Activated CD4-positive, alpha-beta T cell treated with anti-CD3 and anti-CD28 coated beads for 24 hours (primary cell): ENCODE data around the gene DYNC2I2.

Experiments used
- DNase-seq, 2 donors: peaks; one replicate each; pipeline ENCODE4 v3.0.0-alpha.2; 2020; ENCODE audit warnings: low read depth in 2 of 2

Gene DYNC2I2

DNA sequence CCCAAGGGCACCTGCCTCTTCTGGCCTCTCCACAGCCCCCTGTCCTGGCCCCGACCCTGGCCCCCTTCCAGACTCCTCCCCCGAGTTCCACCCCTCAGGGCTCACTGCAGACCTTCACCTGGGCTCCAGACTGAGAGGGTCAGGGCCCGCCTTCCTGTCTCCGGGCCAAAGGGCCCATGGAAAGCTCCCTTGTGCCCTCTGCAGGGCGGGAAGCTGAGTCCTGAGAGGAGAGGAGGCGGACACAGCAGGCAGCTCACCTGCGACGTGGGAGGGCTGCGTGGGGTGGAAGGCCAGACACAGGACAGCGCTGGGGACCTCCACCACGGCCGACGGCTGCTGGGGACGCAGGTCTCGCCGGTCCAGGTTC lies 20.6 kb downstream of the DYNC2I2 start:
- DNase-seq = no peak

DNA sequence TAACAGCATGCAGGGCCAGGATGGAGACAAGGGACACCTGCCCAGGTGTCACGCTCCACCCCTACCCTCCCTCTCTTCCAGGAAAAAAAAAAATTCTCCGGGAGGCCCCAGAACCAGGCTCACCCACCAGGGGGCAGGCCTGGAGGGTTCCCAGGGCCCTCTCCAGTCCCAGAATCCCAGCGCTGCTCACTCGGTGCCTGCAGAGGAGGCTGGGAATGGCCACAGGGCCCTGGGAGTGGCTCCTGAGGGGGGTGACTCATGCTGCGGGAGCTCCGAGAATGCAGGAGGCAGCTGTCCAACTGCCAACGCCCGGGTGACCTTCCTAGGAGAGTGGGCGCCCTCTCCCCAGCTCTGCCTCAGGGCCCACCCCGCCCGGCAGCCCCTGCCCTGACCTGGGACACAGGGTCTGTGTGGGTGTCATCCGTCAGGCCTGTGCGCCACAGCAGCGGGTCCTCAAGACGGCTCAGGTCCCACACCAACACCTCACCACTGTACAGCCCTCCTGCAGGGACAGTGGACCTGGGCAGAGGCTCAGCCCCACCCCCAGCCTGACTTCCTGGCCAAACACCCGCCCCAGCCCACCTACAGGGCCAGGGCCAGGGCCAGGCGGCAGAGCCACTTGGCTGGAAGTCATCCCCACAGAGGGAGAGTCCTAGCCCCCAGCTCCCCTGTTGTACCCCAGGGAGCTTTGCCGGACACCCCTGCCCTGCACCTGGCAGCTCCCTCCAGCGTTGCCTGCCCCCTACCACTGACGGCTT lies 21.2 kb downstream of the DYNC2I2 start:
- DNase-seq = no peak

DNA sequence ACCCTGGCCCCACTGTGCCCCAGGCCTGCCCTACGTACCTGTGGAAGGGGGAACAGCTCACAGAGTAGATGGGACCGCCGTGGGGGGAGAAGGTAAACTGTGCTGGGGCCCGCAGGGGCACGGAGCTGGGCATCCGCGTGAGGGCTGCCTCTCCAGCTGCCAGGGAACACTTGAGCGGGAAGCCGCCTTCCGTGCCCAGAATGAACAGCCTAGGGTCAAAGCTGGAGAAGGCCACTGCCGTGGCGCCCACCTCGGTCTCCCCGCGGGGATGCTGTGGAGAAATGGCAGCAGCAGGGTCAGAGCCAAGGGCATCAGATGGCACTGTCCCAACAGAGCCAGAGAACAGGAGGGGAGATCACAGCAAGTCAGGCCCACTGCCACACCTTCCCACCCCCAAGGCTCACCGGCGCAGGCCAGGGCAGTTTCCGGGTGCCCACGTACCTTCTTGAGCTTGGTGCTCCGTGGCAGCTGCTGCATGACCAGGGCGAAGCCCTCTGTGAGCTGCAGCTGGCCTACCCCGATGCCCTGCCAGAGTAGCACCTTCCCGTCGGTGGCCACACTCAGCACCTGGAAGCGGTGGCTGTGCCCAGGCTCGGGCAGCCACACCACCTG lies 21.9 kb downstream of the DYNC2I2 start:
- no peak for DNase-seq

DNA sequence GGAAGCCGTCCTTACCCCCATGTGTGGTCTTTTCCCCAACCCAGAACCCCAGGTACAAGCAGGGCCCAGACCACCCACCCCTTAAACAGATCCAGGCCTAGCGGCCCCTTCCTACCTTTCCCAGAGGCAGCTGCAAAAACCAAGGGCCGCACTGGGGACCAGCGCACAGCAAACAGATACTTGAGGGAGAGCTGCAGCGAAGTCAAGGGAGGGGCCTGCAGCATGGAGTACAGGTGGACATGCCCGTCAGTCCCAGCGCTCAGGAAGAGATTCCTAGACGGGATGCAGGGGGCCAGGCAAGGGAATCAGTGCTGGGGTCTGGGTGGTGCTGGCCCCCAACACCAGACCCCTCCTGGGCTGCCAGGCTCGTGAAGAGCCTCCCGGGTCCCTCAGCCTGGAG lies 22.5 kb downstream of the DYNC2I2 start:
- DNase-seq = no peak

DNA sequence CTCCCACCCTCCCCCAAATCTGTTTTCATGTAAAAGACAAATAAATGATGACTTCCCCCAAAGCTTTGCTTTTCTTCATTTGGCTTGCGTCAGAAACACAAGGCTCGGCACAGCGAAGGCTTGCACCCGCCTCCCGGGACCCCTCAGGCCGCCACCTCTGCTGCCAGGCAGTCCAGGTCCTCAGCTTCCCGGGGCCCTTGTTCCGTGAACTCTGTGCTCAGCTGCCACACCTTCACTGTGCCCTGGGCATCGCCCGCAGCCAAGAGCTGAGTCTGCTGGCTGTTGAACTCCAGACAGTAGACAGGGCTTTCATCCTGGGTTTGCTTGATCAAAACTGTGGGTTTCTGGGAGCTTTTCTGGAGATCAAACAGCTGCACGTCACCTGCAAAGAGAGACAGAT lies 23.0 kb downstream of the DYNC2I2 start:
- DNase-seq = no peak

DNA sequence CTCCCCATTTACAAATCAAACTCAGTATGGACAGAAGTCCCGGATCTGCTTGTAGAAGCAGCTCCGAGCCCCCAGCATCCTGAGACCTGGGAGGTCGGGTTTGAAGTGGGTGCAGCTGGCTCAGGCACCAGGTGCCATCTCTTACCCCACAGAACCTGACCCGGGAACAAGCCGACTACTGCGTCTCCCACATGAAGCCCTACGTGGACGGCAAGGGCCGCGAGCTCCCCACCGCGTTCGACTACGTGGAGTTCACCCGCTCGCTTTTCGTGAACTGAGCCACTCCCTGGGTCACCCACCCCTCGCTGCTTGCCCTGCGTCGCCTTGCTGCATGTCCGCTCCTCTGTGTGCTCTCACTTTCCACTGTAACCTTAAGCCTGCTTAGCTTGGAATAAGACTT lies 23.6 kb downstream of the DYNC2I2 start:
- no peak for DNase-seq

DNA sequence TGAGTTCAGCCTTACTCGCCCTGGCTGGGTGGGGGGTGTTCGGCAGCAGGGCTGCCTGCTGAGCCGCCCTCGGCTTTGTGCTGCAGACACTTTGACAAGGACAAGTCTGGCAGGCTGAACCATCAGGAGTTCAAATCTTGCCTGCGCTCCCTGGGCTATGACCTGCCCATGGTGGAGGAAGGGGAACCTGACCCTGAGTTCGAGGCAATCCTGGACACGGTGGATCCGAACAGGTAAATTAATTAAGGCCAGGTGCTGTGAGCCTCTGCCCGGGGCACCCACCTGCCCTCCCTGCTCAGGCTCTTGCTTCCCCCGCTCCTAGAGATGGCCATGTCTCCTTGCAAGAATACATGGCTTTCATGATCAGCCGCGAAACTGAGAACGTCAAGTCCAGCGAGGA lies 24.2 kb downstream of the DYNC2I2 start:
- no peak for DNase-seq

DNA sequence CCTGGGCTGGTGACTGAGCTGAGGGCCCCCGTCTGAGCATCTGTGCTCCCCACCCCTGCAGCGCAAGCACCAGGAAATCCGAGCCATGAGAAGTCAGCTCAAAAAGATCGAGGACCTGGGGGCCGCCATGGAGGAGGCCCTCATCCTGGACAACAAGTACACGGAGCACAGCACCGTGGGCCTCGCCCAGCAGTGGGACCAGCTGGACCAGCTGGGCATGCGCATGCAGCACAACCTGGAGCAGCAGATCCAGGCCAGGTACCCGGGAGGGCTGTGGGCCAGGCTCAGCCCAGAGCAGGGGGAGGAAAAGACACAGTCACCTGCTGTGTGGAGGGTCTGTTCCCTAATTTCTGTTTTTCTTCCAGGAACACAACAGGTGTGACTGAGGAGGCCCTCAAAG lies 24.6 kb downstream of the DYNC2I2 start:
- no peak for DNase-seq

DNA sequence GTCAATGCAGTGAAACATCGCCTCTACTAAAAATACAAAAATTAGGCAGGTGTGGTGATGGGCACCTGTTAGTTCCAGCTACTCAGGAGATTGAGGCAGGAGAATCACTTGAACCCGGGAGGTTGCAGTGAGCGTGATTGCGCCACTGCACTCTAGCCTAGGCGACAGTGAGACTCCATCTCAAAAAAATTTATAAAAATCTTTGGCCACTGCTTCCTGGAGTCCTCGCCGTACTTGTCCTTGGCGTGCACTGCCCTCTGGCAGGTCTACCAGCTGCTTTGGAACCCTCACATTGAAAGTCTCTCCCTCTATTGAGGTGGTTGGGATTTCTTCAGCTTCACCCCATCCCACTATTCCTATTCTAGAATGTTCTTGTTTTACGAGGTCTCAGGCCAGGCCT lies 25.0 kb downstream of the DYNC2I2 start:
- DNase-seq = no peak

DNA sequence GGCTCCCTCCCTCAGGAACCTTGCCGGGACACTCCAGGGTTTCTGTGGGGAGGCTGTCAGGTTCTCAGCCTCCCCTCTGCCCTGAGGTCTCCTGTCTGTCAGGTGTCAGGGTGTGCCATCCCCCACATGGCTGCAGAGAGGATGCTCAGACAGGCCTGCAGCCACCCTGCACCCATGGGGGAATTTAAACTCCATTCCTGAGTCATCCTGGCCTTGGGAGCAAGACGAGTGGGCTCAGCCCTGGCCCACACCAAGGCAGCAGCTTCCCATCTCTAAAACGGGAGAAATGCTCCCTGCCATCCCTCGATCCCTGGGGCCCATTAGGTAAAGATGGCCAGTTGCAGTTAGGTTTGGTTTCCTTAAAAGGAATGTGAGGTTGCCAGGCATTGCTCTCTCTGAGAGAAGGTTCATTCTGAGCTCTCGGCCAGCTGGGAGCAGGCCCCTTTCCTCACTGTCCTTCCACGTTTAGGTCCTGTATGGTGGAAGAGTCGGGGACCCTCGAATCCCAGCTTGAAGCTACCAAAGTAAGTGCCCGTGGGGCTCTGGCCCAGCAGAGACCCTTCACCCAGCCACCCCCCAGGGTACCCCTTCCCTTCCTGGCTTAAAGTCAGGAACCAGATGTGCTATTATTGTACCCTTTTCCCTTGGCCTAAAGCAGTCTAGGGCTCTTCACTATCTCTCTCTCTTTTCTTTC lies 26.6 kb downstream of the DYNC2I2 start:
- DNase-seq = no peak

DNA sequence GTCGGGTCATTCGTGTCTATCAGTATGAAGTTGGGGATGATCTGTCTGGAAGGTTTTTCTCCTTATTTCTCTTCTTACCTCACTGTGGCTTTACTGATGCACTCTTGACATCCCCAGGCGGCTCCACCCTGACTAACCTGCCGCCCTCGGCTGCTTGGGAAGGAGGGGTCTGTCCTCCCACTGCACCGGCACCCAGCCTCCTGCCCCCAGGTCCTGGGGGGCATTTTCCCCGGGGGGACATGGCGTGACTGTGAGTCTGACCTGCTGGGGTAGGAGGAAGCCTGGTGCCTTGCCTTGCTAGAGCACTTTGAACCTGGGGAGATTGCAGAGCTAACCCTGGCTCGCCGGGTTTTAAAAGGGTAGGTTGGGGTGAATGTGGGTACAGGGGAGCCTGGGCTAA lies 27.5 kb downstream of the DYNC2I2 start:
- DNase-seq = no peak

DNA sequence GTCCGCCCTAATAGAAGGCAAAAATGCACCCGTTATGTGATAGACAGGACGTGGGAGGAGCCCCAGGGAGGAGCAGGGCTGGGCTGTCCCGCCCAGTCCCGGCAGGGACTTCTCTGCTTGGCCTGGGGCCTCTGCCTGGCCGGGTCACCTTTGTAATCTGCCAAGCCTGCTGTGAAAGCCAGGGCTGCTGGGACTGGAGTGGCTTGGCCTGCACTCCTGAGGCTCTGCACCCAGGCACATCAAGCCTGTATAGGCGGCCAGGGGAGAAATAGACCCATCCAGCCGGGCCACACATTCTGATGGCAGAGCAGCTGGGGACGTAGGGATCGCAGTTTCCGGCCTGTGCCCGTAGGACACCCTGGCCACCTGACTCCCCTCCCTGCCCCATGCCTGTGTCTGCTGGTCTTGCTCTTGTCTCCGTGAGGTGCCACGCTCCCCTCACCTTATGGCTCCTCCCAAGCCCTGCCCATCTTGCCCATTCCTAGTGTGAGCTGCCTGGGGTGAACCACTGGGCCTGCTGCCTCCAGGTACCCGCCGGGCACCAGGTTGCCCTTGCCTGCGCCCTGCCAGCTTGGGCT lies 28.1 kb downstream of the DYNC2I2 start:
- no peak for DNase-seq

DNA sequence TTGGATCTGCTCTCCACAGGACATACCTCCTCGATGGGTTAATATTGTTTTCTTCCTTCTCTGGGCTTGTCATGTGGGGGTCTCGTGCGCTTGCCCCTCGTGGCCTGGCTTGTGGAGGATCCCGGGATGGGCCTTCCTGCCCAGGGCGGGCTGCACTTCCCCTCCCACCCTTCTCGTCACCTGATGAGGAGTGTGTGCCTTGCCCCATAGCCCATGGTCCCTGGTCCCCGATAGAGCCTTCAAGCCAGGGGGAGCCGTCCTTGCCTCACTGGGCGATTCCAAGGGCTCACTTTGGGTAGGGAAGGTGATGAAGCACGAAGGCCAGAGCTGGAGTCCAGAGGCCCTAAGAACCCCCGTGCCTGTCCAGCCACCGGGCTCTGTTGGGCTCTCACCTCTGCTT lies 28.7 kb downstream of the DYNC2I2 start:
- DNase-seq = no peak

DNA sequence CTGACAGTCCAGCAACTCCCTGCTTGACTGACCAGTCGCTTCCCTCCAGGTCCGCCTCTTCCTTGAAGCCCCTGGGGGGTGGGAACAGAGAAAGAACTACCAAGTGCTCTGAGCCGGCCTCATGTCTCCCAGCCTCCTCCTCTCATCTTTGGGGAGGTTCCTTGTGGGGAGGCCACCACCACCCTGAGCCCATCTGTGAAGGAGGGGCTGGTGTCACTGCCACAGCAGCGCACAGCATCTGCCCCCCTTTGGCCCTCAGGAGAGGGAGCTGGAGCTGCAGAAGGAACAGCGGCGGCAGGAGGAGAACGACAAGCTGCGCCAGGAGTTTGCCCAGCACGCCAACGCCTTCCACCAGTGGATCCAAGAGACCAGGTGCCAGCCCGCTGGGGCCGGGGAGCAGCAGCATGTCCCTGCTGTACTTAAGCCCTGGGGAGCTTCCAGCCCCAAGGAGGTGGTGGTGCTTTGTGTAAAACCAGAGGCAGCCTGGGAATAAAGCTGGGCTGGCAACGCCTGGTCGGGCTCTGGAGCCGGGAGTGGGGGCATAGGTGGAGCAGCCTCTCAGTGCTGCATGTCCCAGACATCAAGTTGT lies 29.4 kb downstream of the DYNC2I2 start:
- DNase-seq = no peak

DNA sequence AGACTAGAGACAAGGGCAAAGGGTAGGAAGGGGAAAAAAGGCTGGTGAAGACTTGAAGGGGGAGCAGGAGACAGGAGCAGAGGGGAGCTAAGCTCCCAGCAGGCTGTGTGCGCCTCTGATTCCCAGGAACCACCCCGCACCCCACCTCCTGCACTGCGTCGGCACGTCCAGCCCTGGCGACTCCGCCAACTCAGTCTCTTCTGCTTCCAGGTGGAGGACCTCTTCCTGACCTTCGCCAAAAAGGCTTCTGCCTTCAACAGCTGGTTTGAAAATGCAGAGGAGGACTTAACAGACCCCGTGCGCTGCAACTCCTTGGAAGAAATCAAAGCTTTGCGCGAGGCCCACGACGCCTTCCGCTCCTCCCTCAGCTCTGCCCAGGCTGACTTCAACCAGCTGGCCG lies 30.5 kb downstream of the DYNC2I2 start:
- DNase-seq = no peak

DNA sequence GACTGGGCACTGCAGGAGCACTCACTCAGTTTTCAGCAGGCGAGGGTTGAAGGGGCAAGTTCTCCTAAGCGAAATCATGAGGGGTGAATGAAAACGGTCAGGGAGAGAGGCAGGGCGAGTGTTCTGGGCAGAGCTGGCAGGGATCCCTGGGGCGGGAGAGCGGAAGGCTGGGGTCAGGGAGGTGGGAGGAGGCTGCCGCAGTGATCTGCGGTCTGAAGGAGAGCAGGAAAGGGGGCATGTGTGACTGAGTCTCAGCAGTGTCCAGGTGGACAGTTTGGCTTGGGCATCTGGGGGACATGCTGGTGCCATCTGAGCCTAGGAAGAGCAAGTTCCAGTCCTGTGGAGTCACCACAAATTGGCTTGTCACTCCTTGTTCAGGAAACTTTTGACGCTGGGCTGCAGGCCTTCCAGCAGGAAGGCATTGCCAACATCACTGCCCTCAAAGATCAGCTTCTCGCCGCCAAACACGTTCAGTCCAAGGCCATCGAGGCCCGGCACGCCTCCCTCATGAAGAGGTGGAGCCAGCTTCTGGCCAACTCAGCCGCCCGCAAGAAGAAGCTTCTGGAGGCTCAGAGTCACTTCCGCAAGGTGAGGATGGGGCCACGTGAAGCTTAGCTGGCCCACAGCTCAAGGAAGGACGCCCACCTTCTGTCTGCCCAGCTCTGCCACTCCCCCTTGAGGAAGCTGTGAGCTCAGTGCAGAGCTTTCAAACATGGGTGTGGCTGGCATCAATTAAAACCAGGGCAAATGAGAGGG lies 31.1 kb downstream of the DYNC2I2 start:
- no peak for DNase-seq

DNA sequence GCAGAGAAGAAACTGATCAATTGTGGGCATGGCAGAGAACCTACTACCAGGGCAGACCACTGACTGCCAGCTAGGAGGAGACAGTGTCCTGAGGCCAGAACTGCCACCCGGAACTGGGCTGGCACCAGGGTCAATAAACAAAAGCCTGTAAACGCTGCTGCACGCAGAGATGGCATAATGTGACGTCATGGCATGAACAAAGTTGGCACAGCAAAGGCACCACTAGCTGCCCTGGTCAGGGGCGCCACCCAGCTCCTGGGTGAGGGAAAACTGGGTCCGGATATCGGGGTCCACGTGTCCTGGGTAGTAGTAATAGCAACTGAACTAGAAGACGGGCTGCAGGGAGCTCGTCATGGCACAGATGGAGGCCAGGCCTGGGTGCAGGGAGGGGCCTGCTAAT lies 32.1 kb downstream of the DYNC2I2 start:
- no peak for DNase-seq

DNA sequence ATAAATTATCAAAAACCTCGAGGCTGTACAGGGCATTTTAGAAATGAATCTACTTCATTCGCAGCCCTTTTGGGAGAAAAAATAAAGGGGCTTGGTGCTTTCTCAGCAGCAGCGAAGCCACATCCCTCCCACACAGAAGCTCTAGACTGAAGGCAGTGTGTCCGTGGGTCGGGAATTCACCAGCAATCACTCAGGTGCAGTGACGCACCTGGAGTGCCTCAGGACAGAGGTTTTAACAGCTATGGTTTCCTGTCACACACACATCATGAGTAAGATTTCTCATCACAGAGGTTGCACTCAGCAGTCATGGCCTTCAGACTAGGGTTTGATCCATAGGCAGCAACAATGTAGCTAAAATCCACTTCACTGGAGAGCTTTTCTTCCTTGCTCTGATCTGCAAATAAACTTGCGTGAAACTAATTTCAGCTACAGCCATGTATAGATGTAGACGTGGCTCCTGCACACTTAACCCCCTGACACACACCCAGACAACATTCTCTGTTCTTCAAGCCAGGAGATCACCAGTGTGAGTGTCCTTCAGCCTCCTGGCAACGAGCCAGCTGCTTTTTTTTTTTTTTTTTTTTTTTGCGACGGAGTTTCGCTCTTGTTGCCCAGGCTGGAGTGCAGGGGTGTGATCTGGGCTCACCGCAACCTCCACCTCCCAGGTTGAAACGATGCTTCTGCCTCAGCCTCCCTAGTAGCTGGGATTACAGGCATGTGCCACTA lies 34.8 kb downstream of the DYNC2I2 start:
- DNase-seq = no peak

DNA sequence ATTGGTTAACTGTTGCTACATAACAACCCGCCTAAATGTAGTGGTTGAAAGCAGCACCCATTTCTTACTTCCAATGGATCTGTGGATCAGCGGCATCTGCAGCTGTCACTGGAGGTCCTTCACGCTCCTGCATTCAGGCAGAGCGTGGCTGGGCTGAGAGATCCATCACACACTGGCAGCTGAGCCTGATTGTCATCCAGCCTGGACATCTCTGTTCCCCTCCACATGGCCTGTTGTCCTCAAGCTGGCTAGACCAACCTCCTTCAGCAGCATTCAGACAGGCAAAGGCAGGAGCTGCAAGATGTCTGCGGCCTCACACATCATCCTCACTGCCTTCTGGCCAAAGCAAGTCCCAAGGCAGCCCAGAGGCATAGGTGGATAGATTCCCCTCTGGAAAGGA lies 36.9 kb downstream of the DYNC2I2 start:
- no peak for DNase-seq

DNA sequence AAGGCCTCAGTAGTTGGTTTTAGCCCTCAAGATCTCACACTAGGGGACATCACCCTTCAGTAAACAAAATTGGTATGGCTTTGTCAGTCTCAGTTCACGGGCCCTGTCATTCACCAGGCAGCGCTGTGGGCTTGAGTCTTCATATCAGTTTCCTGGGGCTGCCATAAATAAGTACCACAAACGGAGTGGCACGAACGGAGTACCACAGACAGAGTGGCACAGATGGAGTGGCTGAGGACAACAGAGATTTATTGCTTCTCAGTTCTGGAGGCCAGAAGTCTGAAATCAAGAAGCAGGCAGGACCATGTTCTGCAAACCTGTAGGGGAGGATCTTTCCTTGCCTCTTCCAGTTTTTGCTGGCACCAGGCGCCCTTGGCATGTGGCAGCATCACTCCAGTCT lies 37.5 kb downstream of the DYNC2I2 start:
- DNase-seq = no peak

DNA sequence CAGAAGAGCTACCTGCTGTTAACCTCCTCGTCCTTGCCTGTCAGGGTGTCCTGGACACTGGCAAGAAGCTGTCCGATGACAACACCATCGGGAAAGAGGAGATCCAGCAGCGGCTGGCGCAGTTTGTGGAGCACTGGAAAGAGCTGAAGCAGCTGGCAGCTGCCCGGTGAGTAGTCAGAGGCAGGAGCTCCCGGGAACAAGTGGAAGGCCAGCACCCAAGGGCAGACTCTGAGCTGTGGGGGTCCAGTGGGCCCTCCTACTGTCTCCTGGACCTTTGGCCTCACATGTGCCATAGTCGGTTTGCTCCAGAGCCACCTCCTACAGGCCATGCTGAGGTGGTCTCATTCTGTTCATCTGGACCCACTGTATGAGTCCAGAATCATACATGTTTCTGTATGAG lies 38.7 kb downstream of the DYNC2I2 start:
- DNase-seq = no peak
